Placental pericyte (primary cell): ENCODE data around the gene BZW2. TPM values are rescaled to one million over a fixed set of nuclear protein-coding genes. Genes with fewer than 3 reads are reported as not detected.

Source experiments
- total RNA-seq: library from RNA; depleted of rRNA; stranded (reverse); fragments of >200 nt; gene quantifications from 2 replicates; pipeline ENCODE4 v1.2.3, GENCODE V29; 2012

BZW2 gene
- 82.5 and 86.8 TPM in 2 replicates for total RNA-seq

DNA sequence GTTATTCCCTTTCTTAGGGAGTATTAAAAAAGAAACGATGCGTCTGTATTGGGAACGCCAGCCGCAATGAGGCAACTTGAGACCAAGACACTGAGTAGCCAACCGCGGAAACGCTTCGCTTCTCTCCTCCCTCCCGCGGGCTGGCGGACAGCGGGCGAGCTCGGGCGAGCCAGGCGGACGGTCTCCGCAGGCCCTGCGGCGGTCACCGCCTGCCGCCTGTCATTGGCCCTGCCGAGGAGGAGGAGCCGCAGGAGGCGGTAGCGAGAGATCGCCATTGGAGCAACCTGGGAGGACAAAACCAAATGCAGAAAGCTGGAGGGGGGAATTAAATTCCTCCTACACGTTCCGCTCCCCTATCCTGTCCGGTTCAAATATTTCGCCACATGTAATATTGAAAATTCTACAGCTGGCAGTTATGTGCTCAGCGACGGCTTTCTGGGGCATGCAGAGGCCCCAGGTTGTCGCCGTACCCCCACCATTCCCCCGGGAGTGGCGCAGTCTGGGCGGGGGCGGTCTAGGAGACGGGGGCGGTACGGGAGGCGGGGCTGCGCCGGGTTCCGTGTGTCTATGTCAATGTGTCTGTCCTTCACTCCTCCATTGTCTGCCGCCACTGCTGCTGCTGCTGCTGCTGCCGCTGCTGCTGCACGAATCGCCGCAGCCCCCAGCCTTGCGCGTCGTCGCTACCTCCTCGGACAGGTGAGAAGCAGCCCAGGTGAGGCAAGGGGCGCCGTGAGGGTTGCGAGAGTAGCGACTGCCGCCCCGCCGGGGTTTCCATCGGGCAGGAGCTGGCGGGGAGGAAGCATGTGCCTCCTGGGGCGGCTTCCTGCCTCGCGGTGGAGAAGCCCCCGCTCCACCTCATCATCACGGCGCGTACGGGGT is at the start of gene BZW2, which contains the start of gene ANKMY2:
Gene BZW2 (plus strand): TSS at position 589 of the 879 bp plus-strand sequence. CDS start 19,263 bp downstream, outside the sequence.
Gene ANKMY2 (minus strand): TSS at position 162 of the 879 bp plus-strand sequence. CDS start 181 bp downstream, outside the sequence.

GRCh38 chr7:16753102-16753931 is 107.3 kb downstream of the BZW2 start, which contains the start of gene TSPAN13:
Gene TSPAN13, plus strand, starts transcription at chr7:16753755. Its CDS starts 213 bp downstream, at chr7:16753968.

Other genes starting within 250 kb of the BZW2 start
- gene CRPPA, start 224.6 kb upstream of the BZW2 start, total RNA-seq, result 1.3 and 2.9 TPM in 2 replicates
- gene SOSTDC1, start 180.4 kb upstream of the BZW2 start, total RNA-seq, result not detected in 2 replicates
- not detected in 2 replicates for gene LRRC72, start 119.4 kb upstream of the BZW2 start, total RNA-seq
- 23.0 and 23.6 TPM in 2 replicates for gene ANKMY2, start 427 bp upstream of the BZW2 start, total RNA-seq
- 15.5 and 46.8 TPM in 2 replicates for gene TSPAN13, start 107.6 kb downstream of the BZW2 start, total RNA-seq
- gene AGR2, start 158.8 kb downstream of the BZW2 start, total RNA-seq, result under 0.01 TPM in 1 of 2 replicates, not detected in the other
- not detected in 2 replicates for gene AGR3, start 235.8 kb downstream of the BZW2 start, total RNA-seq